Immature natural killer cell (primary cell): Measurements from ENCODE around the gene KDM2A. TPM values are rescaled to one million over a fixed set of nuclear protein-coding genes. Genes with fewer than 3 reads are reported as not detected.
A peak's percentile ranks its signal among the peaks of the same experiment; 100 is the strongest.

ENCODE experiments used
- DNase-seq, 3 donors: peaks; one replicate each; pipeline ENCODE4 v3.0.0; 2022; ENCODE audit warnings: mixed read lengths in 1 of 3
- H3K27ac Mint-ChIP-seq, 6 donors: one replicate each; pipeline ENCODE4 v1.8.0; 2020; ENCODE audit warnings: mixed read lengths in 6 of 6, mild to moderate bottlenecking in 5 of 6, inconsistent platforms in 4 of 6, moderate library complexity in 3 of 6
- H3K27me3 Mint-ChIP-seq, 3 donors: one replicate each; pipeline ENCODE4 v1.8.0; 2020 to 2021; ENCODE audit warnings: low read depth in 3 of 3, mild to moderate bottlenecking in 3 of 3, mixed read lengths in 3 of 3, moderate library complexity in 3 of 3, inconsistent platforms in 1 of 3
- H3K36me3 Mint-ChIP-seq, 3 donors: one replicate each; pipeline ENCODE4 v1.8.0; 2020; ENCODE audit warnings: mixed read lengths in 3 of 3, inconsistent platforms in 2 of 3, mild to moderate bottlenecking in 2 of 3
- H3K4me1 Mint-ChIP-seq, 2 donors: one replicate each; pipeline ENCODE4 v1.8.0; 2020; ENCODE audit warnings: inconsistent platforms in 2 of 2, mild to moderate bottlenecking in 2 of 2, mixed read lengths in 2 of 2, moderate library complexity in 1 of 2
- H3K4me3 Mint-ChIP-seq, 5 donors: one replicate each; pipeline ENCODE4 v1.8.0; 2020; ENCODE audit warnings: mild to moderate bottlenecking in 5 of 5, mixed read lengths in 5 of 5, inconsistent platforms in 3 of 5, moderate library complexity in 3 of 5
- H3K9me3 Mint-ChIP-seq, 6 donors: one replicate each; pipeline ENCODE4 v1.8.0; 2020; ENCODE audit warnings: mild to moderate bottlenecking in 6 of 6, mixed read lengths in 6 of 6, inconsistent platforms in 4 of 6, moderate library complexity in 3 of 6
- polyA plus RNA-seq, 3 donors: library from polyadenylated mRNA; unstranded; fragments of 300-500 nt; fragmentation: Illumina TruSeq; gene quantifications; one replicate each; pipeline ENCODE4 v1.2.3, GENCODE V29; 2021

KDM2A gene
- polyA plus RNA-seq, 3 donors from 2014 or later = 3.8 to 16.6 (median 6.8) TPM

DNA sequence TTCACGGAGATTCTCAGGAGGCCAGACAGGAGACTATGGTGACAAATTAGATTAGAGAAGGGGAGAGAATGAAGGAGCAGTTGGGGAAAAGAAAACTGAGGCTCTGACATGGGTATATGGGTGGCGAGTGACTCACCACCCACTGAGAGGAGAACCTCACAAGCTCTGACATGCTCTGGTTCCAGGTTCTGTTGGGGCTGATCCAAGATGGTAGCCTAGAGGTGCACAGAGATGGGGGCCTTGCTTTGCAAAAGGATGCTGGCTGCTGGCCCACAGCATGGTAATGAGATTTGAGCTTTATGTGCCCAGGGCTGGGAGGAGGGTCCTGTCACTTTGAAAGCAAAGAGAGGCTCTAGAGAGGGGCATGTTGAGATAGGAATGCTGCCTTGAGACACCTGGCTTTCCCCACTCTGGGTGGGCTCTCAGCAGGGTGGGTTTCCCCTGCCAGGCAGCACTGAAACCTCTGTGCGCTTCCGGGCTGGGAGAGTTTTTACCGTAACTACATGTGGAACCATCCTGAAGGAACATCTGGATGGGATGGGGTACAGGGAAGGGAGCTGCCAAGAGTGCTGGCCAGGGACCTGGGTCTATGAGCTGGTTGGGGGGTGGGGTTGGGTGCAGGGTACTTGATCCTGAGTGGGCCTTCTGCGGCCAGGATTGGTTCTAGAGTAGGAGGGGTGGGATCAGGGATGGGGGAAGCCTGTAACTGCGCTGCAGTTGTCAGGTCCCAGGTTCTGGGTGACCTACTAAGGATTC lies 146.0 kb downstream of the KDM2A start:
- Mint-ChIP-seq H3K27me3 (peaks cover 24 to 38% (median 32%) of the 10 kb centered on the region in 3 donors), H3K4me1 (peaks cover 51 to 64% of the 10 kb centered on the region in 2 donors), H3K36me3 (peaks cover 0 to 12% (median 12%) of the 10 kb centered on the region in 3 donors), H3K27ac (peak overlapping the region; percentile 57 to 95 (median 91)), H3K9me3 (no peaks in the 10 kb centered on the region), H3K4me3 (peak overlapping the region; percentile 51 to 87 (median 65))
- no peak for DNase-seq

DNA sequence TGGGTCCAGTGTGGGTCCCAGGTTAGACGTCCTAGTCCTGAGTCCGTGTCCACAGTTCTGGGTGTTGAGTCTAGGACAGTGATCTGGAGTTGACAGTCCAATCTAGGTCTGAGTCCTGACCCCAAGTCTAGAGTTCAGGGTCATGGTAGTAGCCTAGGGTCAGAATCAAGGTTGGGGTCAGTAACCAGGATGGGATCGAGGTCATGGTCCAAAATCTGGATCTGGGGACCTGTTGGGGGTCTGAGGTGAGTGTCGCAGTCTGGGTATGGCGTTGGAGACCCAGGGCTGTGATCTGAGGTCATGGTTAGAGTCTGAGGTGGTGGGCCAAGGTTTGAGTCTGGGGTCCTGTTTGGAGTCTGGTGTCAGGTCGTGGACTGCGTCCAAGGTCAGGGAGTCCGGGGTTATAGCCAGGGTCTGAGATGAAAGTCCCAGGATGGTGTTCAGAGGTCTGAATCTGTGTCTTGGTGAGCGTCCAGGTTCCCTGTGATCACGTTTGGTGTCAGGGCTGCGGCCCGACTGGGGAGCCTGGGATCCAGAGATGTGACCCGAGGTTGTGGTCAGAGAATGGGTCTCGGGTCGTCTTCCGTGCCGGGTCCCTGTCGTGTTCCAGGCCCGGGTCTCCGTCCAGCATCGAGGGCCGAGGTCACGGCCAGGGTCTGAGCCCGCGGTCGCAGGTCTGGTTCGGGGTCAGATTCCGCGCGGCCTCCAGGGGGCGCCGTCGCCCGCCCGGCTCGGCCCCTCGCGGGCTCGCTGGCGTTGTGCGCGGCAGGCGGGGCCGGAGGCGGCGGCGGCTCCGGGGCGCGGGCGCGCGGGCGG lies 146.8 kb downstream of the KDM2A start:
- DNase-seq = peak; percentile 81 to 84 (median 83)
- H3K4me1 Mint-ChIP-seq = peaks cover 59 to 71% of the 10 kb centered on the region in 2 donors
- H3K27me3 Mint-ChIP-seq = peaks cover 24 to 44% (median 32%) of the 10 kb centered on the region in 3 donors

DNA sequence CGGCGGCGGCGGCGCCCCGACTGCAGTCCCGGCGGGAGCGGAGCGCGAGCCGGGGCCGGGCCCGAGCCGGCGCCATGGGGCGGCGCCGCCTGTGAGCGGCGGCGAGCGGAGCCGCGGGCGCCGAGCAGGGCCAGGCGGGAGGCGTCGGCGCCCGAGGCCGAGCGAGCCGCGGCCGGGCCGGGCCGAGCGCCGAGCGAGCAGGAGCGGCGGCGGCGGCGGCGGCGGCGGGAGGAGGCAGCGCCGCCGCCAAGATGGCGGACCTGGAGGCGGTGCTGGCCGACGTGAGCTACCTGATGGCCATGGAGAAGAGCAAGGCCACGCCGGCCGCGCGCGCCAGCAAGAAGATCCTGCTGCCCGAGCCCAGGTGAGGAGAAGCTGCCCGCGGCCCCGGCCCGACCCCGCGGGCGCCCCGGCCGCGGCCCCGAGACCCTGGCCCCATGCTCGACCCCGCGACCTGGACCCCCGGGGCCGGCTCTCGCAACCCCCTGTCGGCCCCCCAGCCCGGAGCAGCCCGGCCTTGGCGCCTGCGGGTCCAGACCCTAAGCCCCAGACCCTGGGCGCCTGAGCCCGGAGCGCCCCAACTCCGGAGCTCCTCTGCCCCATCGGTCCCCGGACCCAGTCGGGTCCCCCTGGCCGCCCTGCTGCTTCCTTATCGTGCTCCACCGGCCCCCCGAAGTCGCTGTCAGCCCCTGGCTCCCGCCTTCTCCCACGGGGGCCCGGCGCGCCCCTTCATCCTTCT lies 147.6 kb downstream of the KDM2A start, which contains the start of gene GRK2:
GRK2 (plus strand) TSS at position 25 of the 739 bp plus-strand sequence; CDS start at position 252, 227 bp downstream.
- H3K27ac Mint-ChIP-seq = peak within 1 kb of the TSS; percentile 96 to 99 (median 98)
- peak; percentile 35 to 47 (median 45) for DNase-seq
- peaks cover 66 to 74% of the 10 kb centered on the region in 2 donors for H3K4me1 Mint-ChIP-seq
- H3K9me3 Mint-ChIP-seq = no peaks in the 10 kb centered on the region
- peaks cover 28 to 50% (median 33%) of the 10 kb centered on the region in 3 donors for H3K27me3 Mint-ChIP-seq
- peaks cover 4 to 22% (median 12%) of the 10 kb centered on the region in 3 donors for H3K36me3 Mint-ChIP-seq
- H3K4me3 Mint-ChIP-seq = peak within 1 kb of the TSS; percentile 98

More for the DNA sequence above, 146.8 kb downstream of the KDM2A start:
- peaks cover 4 to 18% (median 12%) of the 10 kb centered on the region in 3 donors for H3K36me3 Mint-ChIP-seq
- no peaks in the 10 kb centered on the region for H3K9me3 Mint-ChIP-seq
- H3K4me3 Mint-ChIP-seq = peak overlapping the region; percentile 79 to 87 (median 80)
- H3K27ac Mint-ChIP-seq = peak overlapping the region; percentile 82 to 95 (median 91)

DNA sequence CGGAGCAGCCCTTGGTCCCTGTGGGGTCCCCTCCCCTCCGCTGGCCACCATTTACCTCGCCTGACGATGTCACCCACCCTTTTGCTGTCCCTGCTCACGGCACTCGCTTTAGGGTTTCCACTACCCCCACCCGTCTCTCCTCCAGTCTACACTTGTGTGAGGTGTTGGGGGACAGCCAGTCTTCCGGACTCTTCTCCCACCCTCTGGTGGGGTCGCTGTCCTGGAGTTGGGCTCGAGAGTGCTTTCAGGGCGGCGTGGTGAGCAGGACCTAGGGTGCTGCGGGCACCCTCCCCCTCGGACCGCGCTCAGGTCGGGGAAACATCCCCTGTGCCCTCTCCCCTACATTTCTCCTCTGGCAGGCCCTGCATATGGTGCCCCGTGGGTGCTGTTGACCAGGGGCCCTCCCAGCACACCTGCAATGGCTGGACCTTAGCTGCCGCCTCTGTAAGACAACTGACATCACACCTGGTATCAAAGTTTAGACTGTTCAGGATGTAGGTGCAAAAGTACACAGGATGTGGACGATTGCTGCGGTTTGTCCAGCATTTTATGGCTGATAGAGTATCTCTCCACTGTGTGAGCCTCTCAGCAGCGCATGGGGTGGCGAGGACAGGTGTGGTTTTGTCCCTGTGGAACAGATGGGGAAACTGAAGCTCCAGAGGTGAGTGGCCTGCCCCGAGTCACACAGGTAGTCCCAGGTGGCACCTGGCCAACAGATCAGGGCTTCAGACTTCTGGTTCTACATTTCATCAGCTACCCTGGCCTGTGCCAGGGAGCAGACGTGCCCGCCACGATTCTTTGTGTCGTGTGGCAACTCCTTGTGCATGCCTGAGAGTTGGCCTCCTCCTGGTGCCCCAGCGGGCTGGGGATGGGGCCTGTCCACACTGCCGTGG lies 148.4 kb downstream of the KDM2A start:
- Mint-ChIP-seq H3K36me3 (peaks cover 4 to 22% (median 12%) of the 10 kb centered on the region in 3 donors), H3K9me3 (no peaks in the 10 kb centered on the region)
- peak in 2 of 3 donors; percentile 69 to 73 for DNase-seq

DNA sequence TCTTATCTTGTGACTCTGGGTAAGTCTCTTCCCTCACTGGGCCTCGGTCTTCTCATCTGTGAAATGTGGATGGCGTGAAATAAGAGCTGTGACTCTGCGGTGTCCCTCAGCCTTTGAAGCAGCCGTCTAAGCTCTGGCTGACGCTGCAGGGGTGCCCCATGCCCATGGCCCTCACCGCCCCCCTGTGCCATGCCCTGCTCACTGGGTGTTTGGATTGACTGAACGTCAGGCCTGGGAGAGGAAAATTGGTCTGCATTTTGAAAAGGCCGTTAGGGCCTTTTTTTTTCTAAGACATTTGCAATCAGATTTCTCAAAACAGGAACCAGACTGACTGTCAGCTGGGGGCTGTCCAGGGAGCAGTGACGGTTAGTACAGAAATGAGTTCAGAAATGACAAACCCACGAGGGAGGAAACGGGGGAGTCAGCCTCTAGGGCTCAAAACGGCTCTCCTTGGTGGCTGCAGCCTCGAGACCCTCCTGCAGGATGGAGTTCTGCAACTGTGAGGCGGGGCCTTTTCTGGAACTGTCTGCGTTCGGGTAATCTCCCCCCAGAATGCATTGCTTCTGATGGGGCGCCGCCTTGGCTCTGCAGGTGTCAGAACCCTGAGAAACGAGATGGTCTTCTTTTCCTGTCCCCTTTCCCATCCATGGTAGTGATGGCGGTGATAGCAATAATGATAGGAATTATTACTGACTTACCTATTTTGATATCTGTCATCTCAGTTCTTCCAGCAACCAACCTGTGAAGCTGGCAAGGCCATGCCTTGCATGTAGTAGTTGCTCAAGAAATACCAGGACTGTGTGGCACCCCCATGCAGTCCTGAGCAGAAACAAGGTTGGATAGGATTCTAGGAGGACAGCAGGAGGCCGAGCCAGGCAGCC lies 149.3 kb downstream of the KDM2A start:
- Mint-ChIP-seq H3K9me3 (no peaks in the 10 kb centered on the region), H3K4me1 (peaks cover 67 to 78% of the 10 kb centered on the region in 2 donors), H3K4me3 (peak overlapping the region; percentile 98), H3K27me3 (peaks cover 30 to 44% (median 39%) of the 10 kb centered on the region in 3 donors), H3K36me3 (peaks cover 4 to 22% (median 12%) of the 10 kb centered on the region in 3 donors), H3K27ac (peak overlapping the region; percentile 96 to 99 (median 98))
- peak; percentile 88 to 92 (median 89) for DNase-seq

More for the DNA sequence above, 148.4 kb downstream of the KDM2A start:
- peak overlapping the region; percentile 98 for H3K4me3 Mint-ChIP-seq
- H3K4me1 Mint-ChIP-seq = peaks cover 67 to 78% of the 10 kb centered on the region in 2 donors
- H3K27me3 Mint-ChIP-seq = peaks cover 29 to 47% (median 39%) of the 10 kb centered on the region in 3 donors
- H3K27ac Mint-ChIP-seq = peak overlapping the region; percentile 96 to 99 (median 98)

DNA sequence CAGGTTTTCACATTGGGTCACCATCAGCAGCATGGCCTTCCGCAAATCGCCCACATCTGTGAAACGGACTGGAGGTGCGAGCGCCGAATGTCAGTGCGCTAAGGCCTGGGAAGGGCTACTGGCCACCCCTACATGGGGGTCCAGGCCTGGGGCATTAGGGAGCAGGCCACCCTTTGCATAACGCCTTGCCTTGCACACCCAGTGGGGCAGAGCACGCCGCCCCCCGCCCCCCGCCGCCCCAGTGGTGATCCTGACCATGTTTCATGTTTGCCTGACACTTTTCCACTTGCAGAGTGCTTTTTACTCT lies 149.9 kb downstream of the KDM2A start:
- Mint-ChIP-seq H3K4me3 (peak overlapping the region; percentile 98), H3K27me3 (peaks cover 30 to 46% (median 39%) of the 10 kb centered on the region in 3 donors), H3K4me1 (peaks cover 72 to 80% of the 10 kb centered on the region in 2 donors), H3K9me3 (no peaks in the 10 kb centered on the region), H3K27ac (peak overlapping the region; percentile 96 to 99 (median 98)), H3K36me3 (peaks cover 4 to 22% (median 12%) of the 10 kb centered on the region in 3 donors)
- no peak for DNase-seq

DNA sequence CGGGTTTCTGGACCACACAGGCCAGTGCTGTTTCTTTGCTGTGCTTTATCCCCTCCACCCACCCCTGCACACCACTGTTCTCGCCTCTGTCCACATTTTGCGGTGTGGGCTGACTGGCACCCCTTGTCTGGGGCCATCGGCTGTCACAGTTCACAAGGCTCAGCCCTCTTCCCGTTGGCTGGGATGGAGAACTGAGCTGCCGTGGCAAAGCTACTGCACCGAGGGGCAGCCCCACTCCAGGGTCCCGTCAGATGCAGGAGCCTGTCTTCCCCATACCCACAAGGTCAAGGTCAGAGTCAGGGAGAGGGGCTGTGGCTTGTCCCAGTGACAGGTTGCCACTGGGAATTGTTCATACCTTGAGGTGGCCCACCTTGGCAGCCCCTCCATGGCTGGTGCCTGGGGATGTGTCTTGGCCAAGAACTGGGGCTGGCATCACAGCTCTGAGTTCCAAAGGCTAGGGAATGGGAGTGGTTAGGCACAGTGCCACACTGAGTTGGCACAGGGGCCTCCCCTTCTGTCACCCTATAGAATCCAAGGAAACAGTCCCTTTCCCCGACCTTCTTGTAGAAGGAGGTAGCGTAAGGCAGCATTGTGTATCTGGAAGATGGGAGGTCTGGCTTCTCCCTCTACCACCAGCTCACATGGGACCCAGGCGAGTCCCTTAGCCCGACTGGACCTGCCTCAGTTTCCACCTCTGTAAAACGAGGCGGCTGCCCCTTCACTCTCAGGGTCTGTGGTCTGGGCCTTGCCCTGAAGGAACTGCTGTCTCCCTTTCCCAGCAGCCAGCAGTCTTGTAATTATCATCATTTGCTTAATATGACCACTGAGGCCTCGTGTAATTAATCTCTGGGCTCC lies 150.6 kb downstream of the KDM2A start:
- H3K36me3 Mint-ChIP-seq = peaks cover 4 to 22% (median 12%) of the 10 kb centered on the region in 3 donors
- H3K9me3 Mint-ChIP-seq = no peaks in the 10 kb centered on the region
- peak overlapping the region; percentile 96 to 99 (median 98) for H3K27ac Mint-ChIP-seq
- DNase-seq = peak; percentile 79 to 86 (median 83)
- H3K4me1 Mint-ChIP-seq = peaks cover 77 to 84% of the 10 kb centered on the region in 2 donors
- H3K4me3 Mint-ChIP-seq = peak overlapping the region; percentile 88 to 98 (median 98)
- H3K27me3 Mint-ChIP-seq = peaks cover 36 to 52% (median 39%) of the 10 kb centered on the region in 3 donors

DNA sequence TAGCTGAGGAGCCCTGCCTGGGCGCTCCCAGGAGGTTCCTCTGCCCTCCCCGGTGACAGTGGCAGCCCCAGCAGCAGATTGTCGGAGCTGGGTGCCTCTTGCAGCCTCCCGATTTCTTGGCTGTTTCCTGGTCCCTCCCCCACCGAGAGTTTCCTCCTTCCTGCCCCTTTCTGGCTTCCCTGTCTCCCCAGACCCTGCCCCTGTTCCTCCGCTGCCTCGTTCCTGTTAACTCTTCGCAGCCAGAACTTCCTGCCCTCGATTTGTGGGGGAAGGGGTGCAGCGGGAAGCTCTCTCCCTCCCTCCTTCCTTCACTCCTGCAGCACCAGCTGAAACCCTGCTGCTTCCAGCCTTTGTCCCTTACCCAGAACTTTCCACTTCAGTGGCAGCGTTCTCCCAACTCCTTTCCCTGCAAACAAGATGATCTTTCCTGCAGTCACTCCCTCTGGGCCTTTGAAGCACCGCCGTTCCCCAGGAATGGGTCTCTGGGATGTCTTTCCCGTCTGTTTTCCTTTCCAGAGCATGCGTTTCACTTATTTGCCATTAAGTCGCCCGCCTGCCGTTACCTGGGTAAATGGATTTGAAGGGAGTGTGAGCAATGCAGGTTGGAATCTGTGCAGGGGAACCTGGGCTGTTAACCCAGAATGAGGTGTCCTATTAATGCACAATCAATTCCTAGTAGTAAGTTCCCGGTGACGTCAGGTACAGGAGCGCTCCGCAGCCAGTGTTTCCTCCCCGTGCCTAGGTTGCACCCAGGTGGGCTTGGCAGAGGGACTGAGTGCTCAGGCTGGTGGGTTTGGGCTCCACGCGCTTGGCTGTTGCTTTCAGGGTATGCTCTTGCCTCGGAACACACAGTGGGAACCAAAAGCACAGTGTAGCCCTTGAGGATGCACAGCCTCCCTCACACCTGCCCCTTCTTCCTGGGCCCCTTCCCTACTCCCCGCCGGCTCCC lies 151.5 kb downstream of the KDM2A start:
- Mint-ChIP-seq H3K27ac (peak overlapping the region; percentile 96 to 99 (median 98)), H3K27me3 (peaks cover 34 to 54% (median 34%) of the 10 kb centered on the region in 3 donors), H3K4me3 (peak overlapping the region; percentile 88 to 98 (median 98)), H3K4me1 (peaks cover 84 to 89% of the 10 kb centered on the region in 2 donors), H3K36me3 (peaks cover 4 to 22% (median 12%) of the 10 kb centered on the region in 3 donors), H3K9me3 (no peaks in the 10 kb centered on the region)
- no peak for DNase-seq

DNA sequence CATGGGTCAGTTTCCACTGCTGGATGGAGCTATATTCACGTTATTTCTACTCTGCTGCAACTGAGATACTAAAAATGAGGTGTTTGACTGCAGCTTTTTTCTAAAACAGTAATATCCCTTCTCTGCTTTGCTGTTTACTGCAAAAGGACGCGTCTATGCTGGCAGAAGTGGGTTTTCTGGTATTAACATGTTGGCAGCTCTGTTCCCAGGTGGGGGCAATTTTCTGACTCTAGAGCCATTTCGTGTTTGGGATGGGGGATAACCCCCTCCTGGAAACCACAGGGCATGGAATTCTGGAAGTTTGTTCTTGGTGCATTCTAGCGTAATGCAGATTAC lies 152.1 kb downstream of the KDM2A start:
- Mint-ChIP-seq H3K27me3 (peaks cover 29 to 57% (median 30%) of the 10 kb centered on the region in 3 donors), H3K36me3 (peaks cover 4 to 22% (median 12%) of the 10 kb centered on the region in 3 donors), H3K4me3 (peak overlapping the region; percentile 88 to 98 (median 98)), H3K27ac (peak overlapping the region; percentile 96 to 99 (median 98)), H3K9me3 (no peaks in the 10 kb centered on the region), H3K4me1 (peaks cover 85 to 90% of the 10 kb centered on the region in 2 donors)
- DNase-seq = no peak
